B cell (primary cell): ENCODE data around the gene YJU2. TPM values are rescaled to one million over a fixed set of nuclear protein-coding genes. Genes with fewer than 3 reads are reported as not detected.
A peak's percentile ranks its signal among the peaks of the same experiment; 100 is the strongest.

Experiments used
- ATAC-seq: fragments of 200-7000 bp; cut with Tn5 transposase; one replicate; pipeline ENCODE4 v1.10.0; 2021; ENCODE audit warnings: low read depth, mild to moderate bottlenecking, moderate number of reproducible peaks, moderate library complexity
- CTCF ChIA-PET: fragments of 350-600 bp; sonication (Branson Sonifier 250); formaldehyde crosslinking; loops from one replicate; lab custom pipeline; 2021; ENCODE audit warnings: antibody characterized with exemption, inconsistent platforms; lab: Charles Lee
- POLR2A ChIA-PET: fragments of 350-600 bp; sonication (Branson Sonifier 250); formaldehyde crosslinking; loops from one replicate; lab custom pipeline; 2021; ENCODE audit warnings: antibody characterized with exemption; lab: Charles Lee
- DNase-seq: peaks from one replicate; pipeline ENCODE4 v3.0.0; 2013
- H2AFZ ChIP-seq: 2 replicates; pipeline ENCODE4 v1.6.1; 2012; ENCODE audit warnings: mild to moderate bottlenecking, low read depth, low read length; ENCODE audit not compliant: insufficient read depth, poor library complexity, severe bottlenecking
- H3K27ac ChIP-seq, 2 donors: 1 replicate in 1 of 2; 2 replicates in 1 of 2; pipeline ENCODE4 v1.5.1; 2012 to 2013; ENCODE audit warnings: low read length in 2 of 2, mild to moderate bottlenecking in 2 of 2, moderate library complexity in 1 of 2
- H3K27me3 ChIP-seq, 4 experiments: fragments of 200-600 bp in 1 of 4; sonication (generic) in 1 of 4; replicated peaks in 1 of 4; 1 replicate in 2 of 4; 2 replicates in 2 of 4; pipeline versions ENCODE4 v1.6.1 to v1.7.0; 2013 to 2016; ENCODE audit warnings: low read length in 3 of 4, mild to moderate bottlenecking in 2 of 4, mixed read lengths in 1 of 4, moderate library complexity in 1 of 4; ENCODE audit not compliant: insufficient read depth in 4 of 4, control insufficient read depth in 3 of 4; ENCODE audit errors: control extremely low read depth in 1 of 4
- H3K36me3 ChIP-seq, 2 experiments: replicated peaks in 1 of 2; 1 replicate in 1 of 2; 2 replicates in 1 of 2; pipeline versions ENCODE4 v1.6.1 to v1.7.1; 2013; ENCODE audit warnings: low read length in 1 of 2; ENCODE audit not compliant: insufficient read depth in 2 of 2, control insufficient read depth in 1 of 2; ENCODE audit errors: control extremely low read depth in 1 of 2, extremely low read depth in 1 of 2
- H3K4me1 ChIP-seq, 2 donors: fragments of 200-600 bp in 1 of 2; sonication (generic) in 1 of 2; 1 replicate in 1 of 2; 2 replicates in 1 of 2; pipeline versions ENCODE4 v1.5.1 to v1.6.1; 2013 to 2017; ENCODE audit warnings: low read length in 2 of 2; ENCODE audit not compliant: control insufficient read depth in 2 of 2, insufficient read depth in 2 of 2
- H3K4me2 ChIP-seq: replicated peaks from 2 replicates; pipeline ENCODE3; 2012; ENCODE audit warnings: mild to moderate bottlenecking, low read depth, low read length; ENCODE audit not compliant: poor library complexity, severe bottlenecking
- H3K4me3 ChIP-seq, 5 experiments: fragments of 200-600 bp in 1 of 5; sonication (generic) in 1 of 5; 1 replicate in 3 of 5; 2 replicates in 2 of 5; pipeline versions ENCODE4 v1.5.1 to v1.7.0; 2011 to 2016; ENCODE audit warnings: low read length in 4 of 5, mild to moderate bottlenecking in 4 of 5, low read depth in 2 of 5, control low read depth in 1 of 5, moderate library complexity in 1 of 5; ENCODE audit not compliant: insufficient read depth in 1 of 5; ENCODE audit errors: control extremely low read depth in 1 of 5, extremely low read depth in 1 of 5
- H3K79me2 ChIP-seq: fragments of 200-600 bp; sonication (generic); one replicate; pipeline ENCODE4 v1.6.0; 2016; ENCODE audit warnings: low read length; ENCODE audit not compliant: control insufficient read depth, insufficient read depth
- H3K9ac ChIP-seq: fragments of 200-600 bp; sonication (generic); 2 replicates; pipeline ENCODE4 v1.6.1; 2017; ENCODE audit warnings: mild to moderate bottlenecking, low read length, moderate library complexity
- H3K9me3 ChIP-seq, 3 donors: one replicate each; pipeline versions ENCODE4 v1.6.1 to v1.7.1; 2013; ENCODE audit warnings: low read length in 2 of 3; ENCODE audit not compliant: control insufficient read depth in 2 of 3, insufficient read depth in 1 of 3; ENCODE audit errors: control extremely low read depth in 1 of 3
- H4K20me1 ChIP-seq: 2 replicates; pipeline ENCODE4 v1.6.0; 2012; ENCODE audit warnings: mild to moderate bottlenecking, low read length; ENCODE audit not compliant: insufficient read depth, control insufficient read depth, poor library complexity, severe bottlenecking
- H3K27ac Mint-ChIP-seq: one replicate; pipeline ENCODE4 v1.8.0; 2021; ENCODE audit warnings: mixed read lengths
- H3K27me3 Mint-ChIP-seq: one replicate; pipeline ENCODE4 v1.8.0; 2021; ENCODE audit warnings: mixed read lengths
- H3K4me1 Mint-ChIP-seq: one replicate; pipeline ENCODE4 v1.8.0; 2021; ENCODE audit warnings: mixed read lengths
- H3K4me3 Mint-ChIP-seq: one replicate; pipeline ENCODE4 v1.8.0; 2021; ENCODE audit warnings: mixed read lengths
- H3K9me3 Mint-ChIP-seq: one replicate; pipeline ENCODE4 v1.8.0; 2022; ENCODE audit warnings: mixed read lengths; ENCODE audit not compliant: insufficient read depth
- CTCF ChIP-seq: fragments of 200-600 bp; IDR thresholded peaks from one replicate; pipeline ENCODE4 v1.8.0; 2022; ENCODE audit warnings: antibody characterized with exemption, mild to moderate bottlenecking
- EZH2 ChIP-seq: IDR thresholded peaks from 2 replicates; pipeline ENCODE4 v1.6.1; 2012; ENCODE audit warnings: borderline replicate concordance, low read depth, mild to moderate bottlenecking, moderate library complexity, low read length; ENCODE audit not compliant: insufficient read depth, poor library complexity, severe bottlenecking
- WGBS: methylation state at CpG from one replicate; pipeline ENCODE4 v1.1.5; 2013; ENCODE audit warnings: missing lambda C conversion rate; ENCODE audit not compliant: insufficient coverage; 5-methylcytosine and 5-hydroxymethylcytosine counted together
- intact Hi-C: fragments of 100-400 bp; cut with micrococcal nuclease; formaldehyde crosslinking; loops from one replicate; pipeline ENCODE4 v1.10.0; 2022
- polyA plus RNA-seq: library from polyadenylated mRNA; depleted of rRNA; stranded (reverse); fragments of >200 nt; gene quantifications from 2 replicates; pipeline ENCODE4 v1.2.3, GENCODE V29; 2012
- total RNA-seq, 2 donors: library from RNA; stranded (reverse); fragments of 120-200 nt in 1 of 2; gene quantifications; 1 replicate in 1 of 2; 2 replicates in 1 of 2; pipeline versions ENCODE4 v1.2.3 to v1.2.4, GENCODE V29; 2013 to 2022

Gene YJU2
- total and polyA plus RNA-seq, 2 donors (not counting 1 experiment from before 2014, with no cell fraction given), result 40.3 to 45.7 TPM

GRCh38 chr19:4279530-4280422 lies 32.9 kb downstream of the YJU2 start:
- WGBS, result 7% methylated on average over 71 of the region's 71 CpGs
- H2AFZ ChIP-seq, result no peak overlapping the region
- POLR2A ChIA-PET, result no interaction called here
- Mint-ChIP-seq H3K4me1 (peaks cover 4% of the 10 kb centered on the region), H3K27me3 (peaks cover 10% of the 10 kb centered on the region), H3K4me3 (no peak overlapping the region), H3K9me3 (no peaks in the 10 kb centered on the region), H3K27ac (no peak overlapping the region)
- peak overlapping the region; percentile 38 for H3K4me2 ChIP-seq
- H3K9ac ChIP-seq, result no peak overlapping the region
- TF ChIP-seq CTCF (no peak), EZH2 (no peak)
- intact Hi-C loops, result no loop called here
- H3K27ac ChIP-seq, result no peak overlapping the region
- ATAC-seq (no peak), DNase-seq (no peak)
- H3K9me3 ChIP-seq, result peaks cover 0 to 4% (median 0%) of the 10 kb centered on the region in 3 donors
- H3K4me3 ChIP-seq, result no peak overlapping the region
- no peaks in the 10 kb centered on the region for H3K79me2 ChIP-seq
- H4K20me1 ChIP-seq, result no peaks in the 10 kb centered on the region
- H3K36me3 ChIP-seq, result no peaks in the 10 kb centered on the region
- H3K27me3 ChIP-seq, result peaks cover 0 to 27% (median 4%) of the 10 kb centered on the region in 4 experiments
- CTCF ChIA-PET, result no interaction called here
- H3K4me1 ChIP-seq, result peaks cover 4 to 8% of the 10 kb centered on the region in 2 donors
